Astrocyte (in vitro differentiated cells and primary cell): ENCODE results near the gene DNTT.

Experiments used
- EZH2 ChIP-seq: IDR thresholded peaks from 2 replicates; pipeline ENCODE4 v1.6.1; 2012; ENCODE audit warnings: mild to moderate bottlenecking, low read length, inconsistent platforms; ENCODE audit not compliant: insufficient read depth
- TF ChIP-seq, protein P1 (sequence below): IDR thresholded peaks from 2 replicates; pipeline ENCODE4 v1.5.1; 2011; ENCODE audit warnings: low read depth, mild to moderate bottlenecking, inconsistent platforms, low read length, moderate library complexity; ENCODE audit not compliant: insufficient read depth

DNA sequence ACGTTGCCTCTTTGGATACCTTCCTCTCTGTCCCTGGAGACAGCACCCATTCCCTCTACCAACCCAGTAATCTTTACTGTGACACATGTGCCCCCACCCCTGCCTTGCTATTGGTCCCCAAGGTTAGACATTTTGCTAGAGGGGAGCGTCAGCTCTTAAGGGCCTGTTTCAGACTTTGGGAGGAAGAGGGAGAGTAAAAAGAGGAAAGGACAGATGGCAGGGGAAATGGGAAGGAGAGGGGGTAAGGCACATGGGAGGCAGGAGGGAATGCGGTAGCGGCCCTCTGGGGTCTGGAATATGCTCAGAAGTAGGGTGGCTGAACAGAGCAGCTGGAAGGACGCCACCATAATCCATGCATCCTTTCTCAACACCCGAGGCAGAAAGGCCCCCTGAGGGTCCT, 45.1 kb upstream of the DNTT start:
- TF ChIP-seq, protein P1, sequence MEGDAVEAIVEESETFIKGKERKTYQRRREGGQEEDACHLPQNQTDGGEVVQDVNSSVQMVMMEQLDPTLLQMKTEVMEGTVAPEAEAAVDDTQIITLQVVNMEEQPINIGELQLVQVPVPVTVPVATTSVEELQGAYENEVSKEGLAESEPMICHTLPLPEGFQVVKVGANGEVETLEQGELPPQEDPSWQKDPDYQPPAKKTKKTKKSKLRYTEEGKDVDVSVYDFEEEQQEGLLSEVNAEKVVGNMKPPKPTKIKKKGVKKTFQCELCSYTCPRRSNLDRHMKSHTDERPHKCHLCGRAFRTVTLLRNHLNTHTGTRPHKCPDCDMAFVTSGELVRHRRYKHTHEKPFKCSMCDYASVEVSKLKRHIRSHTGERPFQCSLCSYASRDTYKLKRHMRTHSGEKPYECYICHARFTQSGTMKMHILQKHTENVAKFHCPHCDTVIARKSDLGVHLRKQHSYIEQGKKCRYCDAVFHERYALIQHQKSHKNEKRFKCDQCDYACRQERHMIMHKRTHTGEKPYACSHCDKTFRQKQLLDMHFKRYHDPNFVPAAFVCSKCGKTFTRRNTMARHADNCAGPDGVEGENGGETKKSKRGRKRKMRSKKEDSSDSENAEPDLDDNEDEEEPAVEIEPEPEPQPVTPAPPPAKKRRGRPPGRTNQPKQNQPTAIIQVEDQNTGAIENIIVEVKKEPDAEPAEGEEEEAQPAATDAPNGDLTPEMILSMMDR = no peak
- TF ChIP-seq EZH2 = no peak
